Measurements from ENCODE around the gene MMD2.

MMD2 gene

DNA sequence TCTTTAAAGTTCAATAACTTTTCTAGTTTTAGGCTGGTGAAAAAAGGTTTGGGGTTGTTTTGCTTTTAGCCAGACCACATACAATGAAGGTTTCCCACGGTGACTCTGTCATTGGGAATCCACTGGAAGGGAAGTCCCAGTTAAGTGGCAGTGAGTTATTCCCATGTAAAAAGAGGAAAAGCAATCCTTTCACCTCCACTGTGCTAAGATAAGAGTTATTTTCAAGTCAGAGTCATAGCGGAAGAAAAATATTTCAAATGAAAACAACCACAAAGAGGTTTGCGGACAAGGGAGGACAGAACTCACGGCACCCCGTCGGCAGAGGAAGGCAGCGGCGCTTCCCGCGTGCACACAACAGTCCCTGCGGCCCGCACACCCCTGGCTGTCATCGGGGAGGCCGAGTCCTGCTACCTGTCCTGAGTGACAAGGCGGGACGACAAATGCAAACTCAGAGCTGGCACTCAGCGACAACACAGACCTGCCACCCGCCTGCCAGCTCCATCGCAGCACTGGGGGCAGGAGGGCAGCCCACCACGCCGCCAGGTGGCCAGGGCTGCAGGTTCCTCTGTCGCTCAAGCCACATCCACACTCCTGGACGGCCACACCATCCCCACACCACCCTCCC is 87.8 kb downstream of the MMD2 start:
- no peak for DNase-seq (ENCODE audit: low spot score)

DNA sequence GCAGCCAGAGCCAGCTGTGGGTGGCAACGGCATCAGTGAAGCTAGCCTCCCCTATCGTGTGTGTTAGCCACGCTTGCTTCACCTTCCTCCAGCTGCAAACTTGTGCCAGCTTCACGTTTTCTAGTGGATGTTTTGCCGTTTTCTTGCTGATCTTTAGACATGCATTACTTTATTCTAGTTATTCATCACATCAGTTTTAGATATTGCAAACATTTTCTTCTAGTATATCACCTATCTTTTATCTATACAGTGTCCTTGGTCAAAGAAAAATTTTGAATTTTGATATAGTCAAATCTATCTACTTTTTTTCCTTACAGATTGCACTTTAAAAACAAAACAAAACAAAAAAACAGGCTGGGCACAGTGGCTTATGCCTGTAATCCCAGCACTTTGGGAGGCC is 90.5 kb downstream of the MMD2 start:
- DNase-seq (ENCODE audit: low spot score) = no peak

DNA sequence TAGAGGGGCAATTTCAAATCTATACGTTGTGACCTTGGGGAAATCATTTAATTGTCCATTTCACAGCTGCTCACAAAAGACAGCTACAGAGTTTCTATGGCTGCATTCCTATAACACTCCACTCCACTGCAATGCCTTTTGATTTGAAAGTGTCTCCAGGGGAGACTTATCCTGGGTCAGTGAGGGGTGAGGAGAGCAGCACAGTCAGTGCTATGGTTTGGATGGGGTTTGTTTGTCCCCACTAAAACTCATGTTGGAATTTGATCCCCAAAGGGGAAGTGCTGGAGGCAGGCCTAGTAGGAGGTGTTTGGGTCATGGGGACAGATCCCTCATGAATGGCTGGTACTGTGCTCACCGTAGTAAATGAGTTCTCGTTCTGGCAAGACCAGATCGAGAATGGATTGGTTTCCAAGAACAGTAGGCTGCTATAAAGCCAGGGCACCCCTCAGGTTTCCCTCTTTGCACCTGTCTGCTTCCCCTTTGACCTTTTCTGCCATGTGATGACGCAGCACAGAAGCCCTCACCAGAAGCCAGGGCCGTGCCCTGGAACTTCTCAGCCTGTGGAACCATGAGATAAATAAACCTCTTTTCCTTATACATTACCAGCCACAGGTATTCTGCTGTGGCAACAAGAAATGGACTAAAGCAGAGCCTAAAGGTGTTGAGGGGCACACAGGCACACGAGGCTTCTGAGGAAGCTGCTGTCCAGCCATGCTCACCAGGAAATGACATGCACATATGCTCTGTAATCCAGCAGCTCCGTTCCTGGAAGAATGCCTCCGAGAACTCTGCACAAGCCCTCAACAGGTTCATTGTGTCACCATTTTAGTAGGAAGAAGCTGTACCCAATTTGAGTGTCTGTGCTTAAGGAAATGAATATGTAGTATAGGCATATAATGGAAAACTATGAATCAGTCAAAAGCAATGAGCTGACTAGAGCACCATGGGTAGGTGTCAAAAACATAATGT is 92.2 kb downstream of the MMD2 start:
- DNase-seq (ENCODE audit: low spot score) = no peak

DNA sequence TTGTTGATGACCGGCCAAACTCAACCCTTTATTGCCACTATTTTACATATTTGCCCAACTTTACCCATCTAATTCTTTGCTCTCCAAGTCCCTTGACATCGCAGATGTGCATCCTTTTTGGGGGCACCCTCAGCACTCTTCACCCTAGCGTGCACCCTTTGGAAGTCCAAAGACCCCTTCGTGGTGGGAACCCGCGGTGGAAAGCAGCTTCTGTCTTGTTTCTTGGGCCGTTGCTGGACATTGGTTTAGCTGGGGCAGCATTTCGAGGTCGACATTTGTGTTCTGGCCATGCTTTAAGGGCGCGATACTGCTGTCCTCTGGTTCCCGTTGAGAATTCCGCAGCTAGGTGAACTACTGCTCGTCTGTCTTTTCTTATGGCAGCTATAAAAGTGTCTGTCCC is 96.8 kb downstream of the MMD2 start:
- no peak for DNase-seq (ENCODE audit: low spot score)

DNA sequence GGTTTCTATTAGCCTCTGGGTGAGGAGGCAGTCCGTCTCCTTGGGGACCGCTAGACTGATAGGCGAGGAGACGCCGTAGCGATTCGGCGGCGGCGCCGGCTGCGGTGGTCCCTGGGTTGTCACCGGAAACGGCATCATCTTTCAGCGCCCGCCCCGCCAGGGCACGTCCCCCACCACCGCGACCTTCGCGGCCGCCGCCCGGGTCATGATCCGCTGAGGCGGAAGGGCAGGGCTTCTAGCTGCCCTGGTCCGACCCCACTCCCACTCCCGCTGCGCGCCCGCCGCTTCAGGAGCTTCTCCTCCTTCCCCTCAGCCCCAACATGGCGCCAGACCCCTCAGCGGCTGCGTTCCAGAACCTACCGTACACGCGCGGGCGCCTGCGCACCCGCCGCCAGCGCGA is 97.3 kb downstream of the MMD2 start, which contains the start of gene PAPOLB:
Gene PAPOLB, minus strand, starts transcription at position 358 of the 400 bp plus-strand sequence. Its CDS starts 220 bp downstream, at position 138.
- DNase-seq (ENCODE audit: low spot score) = no peak

DNA sequence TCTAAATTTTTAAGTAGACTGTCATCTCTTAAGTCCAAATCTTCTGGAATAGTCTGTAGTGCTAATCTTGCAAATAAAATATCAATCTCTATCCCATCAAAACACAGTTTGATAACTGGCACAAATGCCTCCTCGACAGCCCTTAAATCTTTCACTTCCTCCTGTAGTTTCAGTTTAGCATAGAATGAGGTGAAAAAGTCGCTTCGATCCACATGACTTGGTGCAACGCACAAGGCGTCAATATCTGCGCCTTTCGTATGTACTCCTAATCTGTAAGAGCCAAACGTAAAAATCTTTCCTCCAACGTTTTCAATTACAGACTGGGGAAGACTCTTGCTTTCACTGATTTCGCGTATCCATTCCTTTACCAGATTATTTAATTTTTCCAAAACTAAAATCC is 97.8 kb downstream of the MMD2 start:
- DNase-seq (ENCODE audit: low spot score) = no peak

DNA sequence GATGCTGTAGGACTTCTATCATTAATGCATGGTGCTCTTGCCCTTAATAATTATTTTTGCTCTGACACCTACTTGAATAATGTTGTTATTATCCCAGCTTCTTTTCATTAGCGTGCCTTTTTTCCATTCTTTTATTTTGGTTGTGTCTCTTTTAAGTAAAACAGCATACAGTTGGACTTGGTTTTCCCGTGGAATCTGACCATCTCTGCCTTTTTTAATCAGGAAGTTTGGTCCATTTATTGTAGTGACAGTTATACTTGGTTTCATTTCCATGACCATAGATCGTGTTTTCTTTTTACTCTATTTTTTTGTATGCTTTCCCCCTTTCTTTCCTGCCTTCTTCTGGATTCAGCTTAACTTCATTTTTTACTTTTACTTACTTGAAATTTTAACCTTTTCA is 101.8 kb downstream of the MMD2 start:
- DNase-seq (ENCODE audit: low spot score) = no peak

DNA sequence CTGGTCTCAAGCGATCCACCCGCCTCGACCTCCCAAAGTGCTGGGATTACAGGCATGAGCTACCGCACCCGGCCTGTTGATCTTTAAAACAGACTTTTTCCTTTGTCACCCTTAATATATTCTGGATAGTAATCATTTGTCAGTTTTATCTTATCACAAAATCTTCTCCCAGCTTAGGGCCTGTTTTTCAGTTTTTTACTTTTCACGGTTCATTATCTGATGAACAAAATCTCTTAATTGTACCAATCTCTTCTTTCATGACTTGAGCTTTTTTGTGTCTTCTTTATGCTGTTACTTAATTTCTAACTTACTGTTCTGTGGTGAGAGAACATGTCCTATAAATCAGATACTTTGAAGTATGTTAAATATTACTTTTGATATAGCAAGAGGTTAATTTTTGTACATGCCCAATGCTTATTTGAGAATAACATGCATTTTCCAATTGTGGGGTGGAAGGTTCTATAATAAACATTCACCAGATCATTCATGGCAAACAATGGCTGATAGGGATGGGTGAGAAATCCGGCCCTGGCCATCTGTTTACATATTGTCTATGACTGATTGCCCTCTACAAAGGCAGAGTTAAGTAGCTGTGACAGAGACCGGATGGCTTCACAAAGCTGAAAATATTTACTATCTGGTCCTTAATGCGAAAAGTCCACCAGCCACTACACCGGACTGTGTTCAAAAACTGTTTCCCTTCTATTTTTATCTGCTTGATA is 102.5 kb downstream of the MMD2 start:
- DNase-seq (ENCODE audit: low spot score) = no peak
